T-helper 2 cell treated with Interferon-gamma antibody and Interleukin-4, amounts not matched to agents 5 μg/mL and 100 μg/mL, for 36 hours (primary cell): ENCODE measurements around the gene OSBPL7.

Experiments
- DNase-seq: peaks from one replicate; pipeline ENCODE4 v3.0.0; 2021; ENCODE audit warnings: low spot score
- H3K27ac Mint-ChIP-seq: one replicate; pipeline ENCODE4 v1.8.0; 2021; ENCODE audit warnings: mild to moderate bottlenecking, mixed read lengths
- H3K27me3 Mint-ChIP-seq: one replicate; pipeline ENCODE4 v1.8.0; 2021; ENCODE audit warnings: low read depth, mixed read lengths
- H3K36me3 Mint-ChIP-seq: one replicate; pipeline ENCODE4 v1.8.0; 2021; ENCODE audit warnings: low read depth, mixed read lengths
- H3K4me1 Mint-ChIP-seq: one replicate; pipeline ENCODE4 v1.8.0; 2021; ENCODE audit warnings: low read depth, mixed read lengths
- H3K4me3 Mint-ChIP-seq: one replicate; pipeline ENCODE4 v1.8.0; 2022; ENCODE audit warnings: mild to moderate bottlenecking, moderate library complexity, mixed read lengths
- H3K9me3 Mint-ChIP-seq: one replicate; pipeline ENCODE4 v1.8.0; 2021; ENCODE audit warnings: mixed read lengths

OSBPL7 gene

DNA sequence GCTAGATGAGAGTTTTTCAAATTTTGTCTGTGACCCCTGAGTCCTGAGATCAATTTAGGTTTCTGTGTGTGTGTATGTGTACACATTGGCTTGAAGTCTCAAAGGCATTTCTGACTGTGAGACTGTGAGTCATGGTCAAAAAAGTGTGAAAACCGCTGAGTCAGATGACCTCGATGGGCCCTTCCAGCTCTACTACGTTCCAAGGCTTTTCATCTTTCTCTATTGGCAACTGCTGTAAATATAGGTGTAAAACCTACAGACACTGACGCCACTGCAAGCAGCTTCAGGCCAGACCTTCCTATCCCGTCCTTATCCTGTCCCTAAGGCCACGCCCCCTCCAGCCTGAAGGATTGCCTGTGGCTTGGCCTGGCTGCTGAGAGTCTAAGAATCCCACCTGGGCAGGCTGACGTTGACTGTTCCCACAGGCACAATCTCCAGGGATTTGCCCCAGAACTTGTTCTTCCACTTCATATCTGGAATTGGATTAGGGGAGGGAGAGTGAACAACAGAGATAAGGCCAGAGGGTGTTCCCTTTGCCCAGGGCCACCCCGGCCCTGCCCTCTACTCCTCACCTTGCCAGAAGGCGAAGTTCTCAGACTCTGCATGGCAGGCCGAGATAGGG lies 11.3 kb downstream of the OSBPL7 start:
- peaks cover 36% of the 10 kb centered on the region for H3K36me3 Mint-ChIP-seq
- no peaks in the 10 kb centered on the region for H3K9me3 Mint-ChIP-seq
- no peaks in the 10 kb centered on the region for H3K4me1 Mint-ChIP-seq
- H3K4me3 Mint-ChIP-seq: no peak overlapping the region
- no peak overlapping the region for H3K27ac Mint-ChIP-seq
- DNase-seq: no peak
- no peaks in the 10 kb centered on the region for H3K27me3 Mint-ChIP-seq

DNA sequence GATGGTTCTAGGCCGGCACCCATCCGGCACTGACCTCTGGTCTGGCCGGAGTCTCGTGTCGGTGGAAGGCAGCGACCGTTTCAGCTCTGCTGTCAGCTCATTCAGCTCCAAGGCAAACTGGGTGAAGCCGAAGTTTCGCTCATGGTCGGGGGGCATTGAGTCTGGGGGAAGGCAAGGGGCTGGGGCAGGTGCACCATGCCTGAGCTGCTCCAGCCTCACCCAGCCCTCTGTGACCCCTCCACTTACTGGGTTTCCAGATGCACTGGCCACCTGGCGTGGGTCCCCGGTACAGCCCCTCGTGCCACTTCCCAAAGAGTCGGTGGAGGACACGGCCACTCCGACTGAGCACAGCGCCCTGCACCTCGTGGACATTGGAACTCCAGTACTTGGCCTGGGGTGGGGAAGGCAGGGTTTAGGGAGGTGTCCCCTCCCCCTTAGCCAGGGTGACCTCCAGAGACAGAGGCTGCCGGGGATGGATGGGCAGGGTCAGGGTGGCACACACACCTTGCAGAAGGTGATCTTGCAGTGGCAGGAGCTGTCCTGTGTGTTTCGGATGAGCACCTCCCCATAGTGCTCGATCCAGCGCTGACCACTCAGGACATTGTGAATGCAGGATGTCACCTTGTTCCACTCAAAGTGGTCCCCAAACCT lies 12.6 kb downstream of the OSBPL7 start:
- Mint-ChIP-seq H3K9me3 (no peaks in the 10 kb centered on the region), H3K4me3 (no peak overlapping the region), H3K27me3 (peaks cover 2% of the 10 kb centered on the region), H3K4me1 (no peaks in the 10 kb centered on the region), H3K27ac (no peak overlapping the region), H3K36me3 (peaks cover 33% of the 10 kb centered on the region)
- no peak for DNase-seq

DNA sequence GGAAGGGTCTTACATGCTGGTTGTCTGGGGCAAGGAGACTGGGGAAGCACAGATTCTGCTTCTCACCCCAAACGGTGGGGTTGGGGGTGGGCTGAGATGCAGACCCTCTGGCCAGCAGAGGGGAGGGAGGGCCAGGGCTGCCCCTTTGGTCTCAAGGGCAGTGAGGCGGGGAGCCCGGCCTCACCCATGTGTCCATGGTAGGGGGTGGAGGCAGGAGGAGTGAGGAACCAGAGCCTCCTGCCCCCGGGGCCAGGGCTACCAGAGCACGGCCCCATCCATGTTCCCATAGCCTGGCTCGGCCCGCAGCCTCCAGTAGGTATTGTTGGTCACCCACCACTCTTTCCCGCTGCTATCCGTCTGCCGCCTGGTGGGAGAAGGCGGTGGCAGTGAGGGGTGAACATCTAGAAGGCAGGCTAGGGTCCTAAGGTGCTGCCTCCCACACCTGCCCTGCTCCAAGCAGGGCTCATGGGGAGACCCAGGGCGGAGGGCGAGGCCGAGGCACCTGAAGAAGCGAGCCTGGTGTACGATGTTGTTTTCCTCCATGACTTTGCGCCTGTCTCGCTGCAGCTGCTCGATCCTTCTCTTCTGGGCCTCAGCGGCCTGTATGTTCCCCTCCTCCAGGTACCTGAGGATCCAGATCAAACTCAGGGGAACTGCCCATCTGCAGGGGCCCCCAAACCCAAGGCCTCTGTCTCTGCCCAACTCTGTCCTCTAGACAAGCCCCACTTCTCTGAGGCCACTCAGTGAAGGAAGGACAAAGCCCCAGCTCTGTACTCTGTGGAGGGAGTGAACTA lies 13.4 kb downstream of the OSBPL7 start:
- H3K27ac Mint-ChIP-seq: no peak overlapping the region
- no peak overlapping the region for H3K4me3 Mint-ChIP-seq
- no peaks in the 10 kb centered on the region for H3K4me1 Mint-ChIP-seq
- H3K36me3 Mint-ChIP-seq: peaks cover 33% of the 10 kb centered on the region
- no peak for DNase-seq
- peaks cover 2% of the 10 kb centered on the region for H3K27me3 Mint-ChIP-seq
- H3K9me3 Mint-ChIP-seq: no peaks in the 10 kb centered on the region

DNA sequence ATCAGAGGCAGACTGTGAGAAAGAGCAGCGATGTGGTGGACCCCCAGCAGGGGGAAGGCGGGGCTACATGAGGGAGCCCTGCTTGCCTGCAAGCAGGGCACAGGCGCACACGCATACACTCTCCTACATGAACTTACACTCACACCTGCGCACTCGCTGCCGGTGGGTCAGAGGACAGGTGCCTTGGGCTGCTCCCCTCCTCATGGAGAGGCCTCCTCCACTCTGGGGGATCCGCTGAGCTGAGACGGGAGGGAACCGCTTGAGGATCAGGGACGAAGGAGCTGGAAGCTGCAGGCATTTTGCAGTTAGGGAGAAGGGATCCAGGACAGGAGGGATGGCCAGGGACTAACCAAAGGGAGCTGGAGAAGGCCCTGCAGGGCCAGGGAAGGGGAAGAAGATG lies 14.2 kb downstream of the OSBPL7 start:
- H3K4me3 Mint-ChIP-seq: no peak overlapping the region
- H3K36me3 Mint-ChIP-seq: peaks cover 28% of the 10 kb centered on the region
- H3K4me1 Mint-ChIP-seq: no peaks in the 10 kb centered on the region

DNA sequence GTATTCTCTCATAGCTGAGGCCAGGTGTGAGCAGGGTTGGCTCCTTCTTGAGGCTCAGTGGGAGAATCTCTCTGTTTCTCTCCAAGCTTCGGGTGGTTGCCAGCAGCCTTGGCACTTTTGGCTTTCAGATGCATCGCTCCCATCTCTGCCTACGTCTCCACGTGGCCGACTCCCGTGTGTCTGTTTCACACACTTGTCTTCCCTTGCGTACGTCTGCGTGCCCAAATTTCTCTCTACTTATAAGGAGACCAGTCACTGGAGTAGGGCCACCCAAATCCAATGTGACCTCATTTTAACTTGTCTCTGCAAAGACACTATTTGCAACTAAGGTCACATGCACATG lies 14.7 kb downstream of the OSBPL7 start:
- peaks cover 2% of the 10 kb centered on the region for H3K27me3 Mint-ChIP-seq
- H3K4me3 Mint-ChIP-seq: no peak overlapping the region
- H3K4me1 Mint-ChIP-seq: no peaks in the 10 kb centered on the region
- H3K27ac Mint-ChIP-seq: no peak overlapping the region
- peaks cover 26% of the 10 kb centered on the region for H3K36me3 Mint-ChIP-seq
- no peak for DNase-seq
- H3K9me3 Mint-ChIP-seq: no peaks in the 10 kb centered on the region

More for the DNA sequence above, 14.2 kb downstream of the OSBPL7 start:
- Mint-ChIP-seq H3K27me3 (peaks cover 2% of the 10 kb centered on the region), H3K27ac (no peak overlapping the region), H3K9me3 (no peaks in the 10 kb centered on the region)
- no peak for DNase-seq

DNA sequence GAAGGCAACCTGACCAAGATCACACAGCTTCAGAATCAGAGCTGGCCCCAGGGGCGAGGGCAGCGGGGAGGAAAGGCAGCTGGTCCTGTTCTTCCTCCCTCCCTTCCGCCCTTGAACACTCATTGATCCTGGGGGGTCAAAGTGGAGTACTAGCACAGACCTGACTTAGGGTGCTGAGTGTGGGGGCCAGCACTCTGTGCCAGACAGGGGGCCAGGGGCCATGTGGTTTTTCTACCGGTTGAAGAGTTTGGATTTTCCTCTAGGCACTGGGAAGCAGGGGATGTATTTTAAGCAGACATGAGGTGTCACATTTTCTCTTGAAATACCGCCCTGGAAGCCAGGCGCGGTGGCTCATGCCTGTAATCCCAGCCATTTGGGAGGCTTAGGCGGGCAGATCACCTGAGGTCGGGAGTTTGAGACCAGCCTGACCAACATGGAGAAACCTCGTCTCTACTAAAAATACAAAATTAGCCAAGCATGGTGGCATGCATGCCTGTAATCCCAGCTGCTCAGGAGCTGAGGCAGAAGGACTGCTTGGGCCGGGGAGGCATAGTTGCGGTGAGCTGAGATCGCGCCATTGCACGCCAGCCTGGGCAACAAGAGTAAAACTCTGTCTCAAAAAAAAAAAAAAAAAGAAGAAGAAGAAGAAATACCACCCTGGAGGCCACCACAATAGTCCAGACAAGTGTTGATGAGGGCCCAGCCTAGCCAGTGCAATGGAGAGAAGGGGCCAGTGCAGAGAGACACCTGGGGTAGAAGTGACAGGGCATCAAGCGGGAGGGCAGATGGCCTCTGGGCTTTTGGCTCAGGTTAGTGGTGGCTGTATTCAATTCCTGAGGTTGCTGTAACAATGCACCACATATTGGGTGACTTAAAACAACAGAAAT lies 15.3 kb downstream of the OSBPL7 start:
- Mint-ChIP-seq H3K36me3 (peaks cover 21% of the 10 kb centered on the region), H3K27me3 (peaks cover 2% of the 10 kb centered on the region), H3K27ac (no peak overlapping the region), H3K4me1 (no peaks in the 10 kb centered on the region), H3K4me3 (no peak overlapping the region), H3K9me3 (no peaks in the 10 kb centered on the region)
- no peak for DNase-seq

DNA sequence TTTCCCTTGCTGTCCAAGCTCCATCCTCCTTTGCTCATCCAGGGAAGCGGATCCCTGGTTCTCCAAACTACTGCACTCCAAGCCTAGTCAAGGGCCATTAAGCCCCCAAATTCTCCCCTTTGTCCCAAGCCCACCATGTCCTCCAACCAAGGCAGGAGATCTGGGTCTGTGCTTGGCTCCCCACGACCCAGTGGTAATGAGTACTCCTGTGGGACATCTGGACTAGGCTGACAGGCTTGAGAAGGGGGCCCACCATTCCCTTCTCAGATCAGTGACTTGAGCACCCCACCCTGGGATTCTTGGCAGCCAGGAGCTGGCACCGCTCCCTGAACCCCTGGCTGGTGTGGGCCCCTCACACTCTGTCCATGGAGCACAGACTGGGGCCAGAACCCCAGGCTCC lies 17.1 kb downstream of the OSBPL7 start:
- Mint-ChIP-seq H3K4me1 (no peaks in the 10 kb centered on the region), H3K4me3 (no peak overlapping the region), H3K27me3 (peaks cover 2% of the 10 kb centered on the region), H3K36me3 (peaks cover 14% of the 10 kb centered on the region), H3K9me3 (no peaks in the 10 kb centered on the region), H3K27ac (no peak overlapping the region)
- no peak for DNase-seq

DNA sequence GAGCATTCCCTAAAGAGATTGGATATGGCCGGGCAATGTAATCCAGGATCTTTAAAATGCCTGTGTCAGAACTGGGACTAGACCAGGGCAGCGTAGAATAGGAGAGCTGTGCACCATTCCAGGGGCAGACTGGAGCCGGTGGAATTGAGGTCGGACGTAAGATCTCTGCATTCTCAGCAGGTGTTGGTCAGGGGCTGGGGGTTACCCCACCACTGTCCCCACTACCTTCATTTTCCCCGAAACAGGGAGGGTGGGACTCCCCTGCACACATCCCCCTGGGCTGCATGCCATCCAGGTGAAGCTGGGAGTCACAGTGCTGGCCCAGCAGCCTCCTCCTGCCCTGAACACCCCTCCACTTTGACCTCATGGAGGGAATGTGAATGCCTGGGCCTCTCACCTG lies 17.8 kb downstream of the OSBPL7 start:
- no peaks in the 10 kb centered on the region for H3K9me3 Mint-ChIP-seq
- H3K27me3 Mint-ChIP-seq: peaks cover 2% of the 10 kb centered on the region
- no peak overlapping the region for H3K27ac Mint-ChIP-seq
- peaks cover 14% of the 10 kb centered on the region for H3K36me3 Mint-ChIP-seq
- H3K4me1 Mint-ChIP-seq: no peaks in the 10 kb centered on the region
- no peak for DNase-seq
- no peak overlapping the region for H3K4me3 Mint-ChIP-seq

DNA sequence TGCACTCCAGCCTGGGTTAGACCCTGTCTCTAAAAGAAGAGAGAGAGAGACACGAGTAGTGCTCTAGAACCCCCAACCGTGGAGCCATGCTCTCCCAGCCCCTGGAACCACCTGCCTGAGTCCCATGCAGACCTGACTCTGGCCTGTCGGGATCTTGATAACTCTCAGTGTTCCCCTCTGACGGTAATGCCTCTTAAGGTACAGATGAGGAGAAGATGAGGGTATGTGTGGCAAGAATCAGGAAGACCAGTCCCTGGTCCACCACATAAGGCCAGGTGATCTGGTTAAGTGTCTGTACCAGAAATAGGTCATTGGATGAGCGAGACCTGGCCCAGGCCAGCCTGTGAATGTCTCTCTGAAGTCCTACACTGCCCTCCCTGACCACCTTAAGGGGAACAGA lies 18.4 kb downstream of the OSBPL7 start:
- H3K4me1 Mint-ChIP-seq: no peaks in the 10 kb centered on the region
- DNase-seq: no peak
- no peaks in the 10 kb centered on the region for H3K9me3 Mint-ChIP-seq
- H3K27me3 Mint-ChIP-seq: peaks cover 2% of the 10 kb centered on the region
- H3K27ac Mint-ChIP-seq: no peak overlapping the region
- peaks cover 10% of the 10 kb centered on the region for H3K36me3 Mint-ChIP-seq
- no peak overlapping the region for H3K4me3 Mint-ChIP-seq

DNA sequence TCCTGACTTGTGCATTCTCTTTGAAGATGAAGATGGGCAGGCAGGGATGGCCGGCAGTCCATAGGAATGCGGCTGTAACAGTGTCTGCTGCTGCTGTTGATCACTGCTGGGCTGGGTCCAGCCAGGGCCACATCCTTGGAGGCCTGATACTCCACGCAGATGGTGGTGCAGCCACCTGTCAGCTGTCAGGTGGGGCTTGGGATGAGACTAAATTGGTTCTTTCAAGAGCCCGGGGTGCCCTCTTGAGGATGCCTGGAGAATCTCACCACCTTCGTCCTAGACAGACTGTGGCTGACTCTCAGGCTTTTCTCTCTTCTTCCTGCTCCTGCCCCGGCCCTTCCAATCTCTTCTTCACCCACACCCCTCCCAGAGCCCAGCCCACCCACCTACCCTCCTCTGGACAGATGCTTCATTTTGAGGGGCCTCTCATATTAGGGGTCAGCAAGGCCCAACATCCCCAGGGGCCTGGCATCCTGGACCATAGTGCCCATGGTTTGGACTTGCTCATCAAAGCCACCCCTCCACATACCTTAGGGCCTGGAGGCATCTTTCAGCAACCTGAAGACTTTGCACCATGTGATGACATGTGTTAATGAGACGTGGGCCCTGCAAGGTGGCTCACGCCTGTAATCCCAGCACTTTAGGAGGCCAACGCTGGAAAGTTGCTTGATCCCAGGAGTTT lies 19.1 kb downstream of the OSBPL7 start:
- no peak overlapping the region for H3K27ac Mint-ChIP-seq
- H3K4me3 Mint-ChIP-seq: no peak overlapping the region
- H3K27me3 Mint-ChIP-seq: peaks cover 2% of the 10 kb centered on the region
- DNase-seq: peak; percentile 24
- no peaks in the 10 kb centered on the region for H3K9me3 Mint-ChIP-seq
- H3K36me3 Mint-ChIP-seq: peaks cover 5% of the 10 kb centered on the region
- no peaks in the 10 kb centered on the region for H3K4me1 Mint-ChIP-seq

DNA sequence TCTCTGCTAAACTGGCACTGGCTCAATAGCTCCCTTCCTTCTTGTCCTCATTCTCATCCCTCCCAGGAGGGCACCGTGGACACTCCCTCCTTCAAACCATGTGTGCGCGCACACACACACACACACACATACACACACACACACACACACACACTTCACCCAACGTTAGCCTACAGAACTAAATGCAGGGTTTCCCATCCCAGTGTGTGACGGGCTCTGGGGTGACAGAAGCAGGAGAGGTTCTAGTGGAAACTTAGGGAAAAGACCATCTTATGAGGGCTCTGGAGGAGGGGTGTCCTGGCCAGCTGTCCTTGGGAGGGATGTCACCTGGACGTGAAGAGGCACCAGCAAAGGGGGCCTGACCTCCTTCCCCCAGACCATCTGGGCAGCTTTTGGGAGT lies 19.7 kb downstream of the OSBPL7 start:
- Mint-ChIP-seq H3K27ac (no peak overlapping the region), H3K4me1 (no peaks in the 10 kb centered on the region), H3K27me3 (peaks cover 2% of the 10 kb centered on the region), H3K9me3 (no peaks in the 10 kb centered on the region), H3K36me3 (peaks cover under 1% of the 10 kb centered on the region), H3K4me3 (no peak overlapping the region)
- DNase-seq: no peak

DNA sequence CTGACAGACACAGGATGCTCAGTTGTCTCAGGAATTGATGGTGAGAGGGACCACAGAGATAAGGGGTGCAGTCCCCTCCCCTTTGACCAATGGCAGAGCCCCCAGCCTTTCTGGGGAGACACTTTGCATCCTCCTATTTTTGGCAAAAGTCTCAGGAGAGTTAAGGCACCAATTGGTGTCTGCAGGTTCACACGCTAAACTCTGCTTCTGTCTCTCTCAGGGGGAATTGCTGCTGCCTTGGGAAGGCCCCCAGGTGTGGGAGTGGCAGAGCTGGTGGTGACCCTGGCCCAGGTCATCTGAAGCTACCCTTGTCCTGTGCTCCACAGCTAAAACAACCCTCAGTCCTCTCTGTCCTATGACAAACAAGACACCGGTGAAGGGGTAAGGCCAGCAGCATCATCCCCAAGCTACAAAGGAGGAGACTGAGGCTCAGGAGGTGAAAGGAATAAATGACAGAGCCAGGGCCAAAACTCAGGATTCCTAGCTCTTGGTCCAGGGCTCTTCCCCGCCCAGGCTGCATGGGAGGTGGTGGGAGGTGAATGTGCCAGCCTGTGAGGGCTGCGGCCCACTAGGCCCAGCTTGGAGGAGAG lies 20.3 kb downstream of the OSBPL7 start:
- Mint-ChIP-seq H3K4me1 (no peaks in the 10 kb centered on the region), H3K36me3 (no peaks in the 10 kb centered on the region), H3K4me3 (no peak overlapping the region), H3K9me3 (no peaks in the 10 kb centered on the region), H3K27me3 (peaks cover 2% of the 10 kb centered on the region), H3K27ac (no peak overlapping the region)
- DNase-seq: no peak

DNA sequence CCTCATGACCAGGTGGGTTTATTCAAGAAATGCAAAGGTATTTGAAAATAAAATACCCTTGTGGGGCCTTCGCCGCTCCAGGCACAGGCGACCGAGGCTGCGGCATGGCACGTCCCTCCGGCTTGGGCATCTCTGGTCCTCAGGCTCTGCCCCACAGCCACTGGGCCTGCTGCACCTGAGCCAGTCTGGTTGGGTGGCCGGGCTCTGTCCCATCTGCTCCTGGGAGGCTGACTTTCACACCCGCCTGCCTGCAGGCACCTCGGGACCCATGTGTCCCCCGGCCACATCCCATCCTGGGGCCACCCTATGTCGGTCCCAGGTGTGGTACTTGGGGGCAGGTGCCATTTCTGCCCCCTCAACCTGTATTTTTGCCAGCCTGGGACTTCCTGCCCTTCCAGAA lies 20.9 kb downstream of the OSBPL7 start:
- Mint-ChIP-seq H3K27me3 (peaks cover 2% of the 10 kb centered on the region), H3K36me3 (no peaks in the 10 kb centered on the region), H3K4me1 (no peaks in the 10 kb centered on the region), H3K27ac (no peak overlapping the region), H3K4me3 (no peak overlapping the region), H3K9me3 (no peaks in the 10 kb centered on the region)
- DNase-seq: no peak
